ENCODE data around the gene TMEM109.

GRCh38 chr11:60918251-60918938 is 4.4 kb downstream of the TMEM109 start:
- no peak for TF ChIP-seq CTCF (IDR thresholded peaks at IDR 0.05 in 2 of 3, conservative IDR thresholded peaks at IDR 0.05 in 1 of 3; ENCODE audit: insufficient read depth in 2 of 3, low read depth in 1 of 3, low read length in 3 of 3)
- TF ChIP-seq, protein P1, sequence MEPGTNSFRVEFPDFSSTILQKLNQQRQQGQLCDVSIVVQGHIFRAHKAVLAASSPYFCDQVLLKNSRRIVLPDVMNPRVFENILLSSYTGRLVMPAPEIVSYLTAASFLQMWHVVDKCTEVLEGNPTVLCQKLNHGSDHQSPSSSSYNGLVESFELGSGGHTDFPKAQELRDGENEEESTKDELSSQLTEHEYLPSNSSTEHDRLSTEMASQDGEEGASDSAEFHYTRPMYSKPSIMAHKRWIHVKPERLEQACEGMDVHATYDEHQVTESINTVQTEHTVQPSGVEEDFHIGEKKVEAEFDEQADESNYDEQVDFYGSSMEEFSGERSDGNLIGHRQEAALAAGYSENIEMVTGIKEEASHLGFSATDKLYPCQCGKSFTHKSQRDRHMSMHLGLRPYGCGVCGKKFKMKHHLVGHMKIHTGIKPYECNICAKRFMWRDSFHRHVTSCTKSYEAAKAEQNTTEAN (CRISPR knock-in tag; IDR thresholded peaks at IDR 0.05): no peak
- no peak for TF ChIP-seq ZBTB1 (CRISPR knock-in tag; IDR thresholded peaks at IDR 0.05; ENCODE audit: borderline replicate concordance, low read depth)
- no peak for TF ChIP-seq NR3C1 (CRISPR knock-in tag; IDR thresholded peaks at IDR 0.05)

Measured in K562 (cell line).